GM12874 (cell line): ENCODE data around the gene PARP15.

Experiments
- CTCF ChIP-seq: IDR thresholded peaks from 2 replicates; pipeline ENCODE4 v1.5.1; 2011; ENCODE audit warnings: low read depth, mild to moderate bottlenecking, control low read depth, low read length, moderate library complexity; ENCODE audit not compliant: insufficient read depth

Gene PARP15

GRCh38 chr3:122603056-122603455 is 25.6 kb downstream of the PARP15 start:
- no peak for TF ChIP-seq CTCF

DNA sequence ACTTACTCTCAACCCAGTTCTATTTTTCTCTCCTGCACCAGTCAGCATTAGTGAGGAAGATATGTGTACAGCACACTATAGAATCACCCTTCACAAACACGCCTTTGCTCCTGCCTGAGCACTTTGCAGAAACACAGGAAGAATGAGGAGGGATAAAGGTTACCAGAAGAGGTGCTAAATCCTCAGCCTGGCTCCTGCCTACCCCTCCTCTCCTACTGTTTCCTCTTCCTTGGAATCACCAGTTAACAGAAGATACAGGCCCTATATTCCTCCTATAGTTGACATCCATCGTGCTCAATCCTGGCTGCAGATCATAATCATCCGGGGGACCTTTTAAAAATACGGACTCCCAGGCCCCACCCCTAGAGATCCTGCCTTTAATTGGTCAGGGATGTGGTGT is 28.9 kb downstream of the PARP15 start:
- no peak for TF ChIP-seq CTCF

- no peak for TF ChIP-seq CTCF
These were observed 31.5 kb downstream of the PARP15 start for GRCh38 chr3:122608916-122609315.

GRCh38 chr3:122609798-122610559 is 32.5 kb downstream of the PARP15 start:
- no peak for TF ChIP-seq CTCF

DNA sequence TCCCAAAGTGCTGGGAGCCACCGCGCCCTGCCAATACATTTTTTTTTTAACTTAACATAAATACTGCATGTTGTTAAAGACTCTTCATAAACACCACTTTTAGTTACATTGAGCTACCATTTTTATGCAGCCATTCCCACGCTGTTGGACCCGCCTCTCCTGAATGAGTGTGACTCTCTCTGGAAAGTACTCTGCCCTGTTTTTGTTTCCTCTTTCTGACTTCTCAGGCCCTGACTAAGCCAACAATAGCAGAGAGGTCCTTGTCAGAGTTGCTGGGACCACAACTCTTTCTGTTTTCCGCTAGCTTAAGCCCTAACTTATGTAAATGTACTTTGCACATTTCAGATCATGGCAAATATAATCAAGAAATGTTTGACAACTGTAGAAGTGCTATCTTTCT is 35.2 kb downstream of the PARP15 start:
- TF ChIP-seq CTCF = no peak

DNA sequence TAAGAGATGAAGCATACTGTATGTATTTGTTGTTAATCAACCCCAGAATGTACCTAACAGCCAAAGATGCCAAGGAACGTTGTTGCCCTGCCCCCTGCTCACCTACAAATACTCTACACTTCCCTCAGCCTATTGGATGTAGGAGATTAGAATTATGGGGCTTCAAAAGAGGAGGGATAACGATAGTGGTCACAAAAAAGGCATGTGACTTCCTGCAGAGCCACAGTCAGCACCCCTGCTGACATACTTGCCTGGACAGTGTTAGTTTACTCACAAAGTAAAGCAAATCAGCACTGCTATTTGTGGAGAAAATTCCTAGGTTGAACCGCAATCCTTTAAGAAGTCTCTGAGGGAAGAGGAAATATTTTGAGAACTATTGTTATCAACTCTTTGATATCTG is 37.9 kb downstream of the PARP15 start:
- TF ChIP-seq CTCF = no peak

DNA sequence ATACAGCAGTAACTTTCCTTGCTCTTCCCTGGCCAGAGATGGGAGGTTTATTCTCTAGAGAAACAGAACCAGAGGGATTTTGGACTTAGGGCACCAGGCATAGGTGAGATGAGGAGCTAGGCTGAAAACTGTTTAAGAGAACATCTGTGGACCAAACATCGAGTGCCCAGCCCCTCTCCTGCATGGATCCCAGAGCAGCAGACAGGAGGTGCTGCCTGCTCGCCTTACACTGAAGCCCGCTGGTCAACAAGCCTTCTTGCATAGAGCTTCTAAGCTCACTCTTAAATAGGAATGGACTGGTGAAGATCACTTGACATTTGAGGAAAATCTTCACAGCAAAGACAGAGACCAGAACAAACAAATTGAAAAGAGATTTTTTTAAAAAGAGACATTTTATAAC is 41.2 kb downstream of the PARP15 start:
- TF ChIP-seq CTCF = no peak
